Fibroblast of the aortic adventitia (primary cell): ENCODE data around the gene HSD11B2. TPM values are rescaled to one million over a fixed set of nuclear protein-coding genes. Genes with fewer than 3 reads are reported as not detected.

Experiments
- DNase-seq: peaks from one replicate; pipeline ENCODE4 v3.0.0-alpha.2; 2010; ENCODE audit warnings: low read depth
- H3K4me3 ChIP-seq: 2 replicates; pipeline ENCODE4 v1.5.1; 2011; ENCODE audit warnings: low read depth, mild to moderate bottlenecking, control low read depth, low read length, moderate library complexity
- CTCF ChIP-seq: IDR thresholded peaks from 2 replicates; pipeline ENCODE4 v1.5.1; 2011; ENCODE audit warnings: mild to moderate bottlenecking, low read length, control low read depth, inconsistent platforms; ENCODE audit not compliant: insufficient read depth
- total RNA-seq: library from RNA; depleted of rRNA; stranded (reverse); fragments of >200 nt; gene quantifications from 2 replicates; pipeline ENCODE4 v1.2.3, GENCODE V29; 2012; ENCODE audit warnings: low replicate concordance

The HSD11B2 gene
- total RNA-seq, 1 donor: not detected

GRCh38 chr16:67436640-67437193 is 5.8 kb downstream of the HSD11B2 start:
- DNase-seq: no peak
- TF ChIP-seq CTCF: no peak
- H3K4me3 ChIP-seq: no peak overlapping the region

DNA sequence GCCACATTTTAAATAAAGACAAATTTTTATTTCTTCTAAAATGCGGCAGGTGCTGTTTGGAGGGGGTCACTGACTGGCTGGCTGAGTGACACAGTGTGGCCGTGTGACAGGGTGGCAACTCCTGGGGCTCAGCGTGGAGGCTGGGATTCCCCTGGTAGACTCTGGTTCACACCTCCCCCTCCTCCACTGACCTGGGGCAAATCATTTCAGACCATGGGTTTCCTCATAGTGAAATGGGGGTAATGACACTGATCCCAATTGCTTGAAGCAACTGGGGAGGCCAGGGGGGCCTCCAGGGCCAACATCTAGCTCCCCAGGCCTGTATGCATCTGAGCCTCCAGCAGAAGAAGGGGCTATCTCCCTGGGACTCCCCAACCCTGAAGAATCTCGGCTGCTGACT is 6.6 kb downstream of the HSD11B2 start:
- H3K4me3 ChIP-seq: no peak overlapping the region
- DNase-seq: no peak
- TF ChIP-seq CTCF: no peak

DNA sequence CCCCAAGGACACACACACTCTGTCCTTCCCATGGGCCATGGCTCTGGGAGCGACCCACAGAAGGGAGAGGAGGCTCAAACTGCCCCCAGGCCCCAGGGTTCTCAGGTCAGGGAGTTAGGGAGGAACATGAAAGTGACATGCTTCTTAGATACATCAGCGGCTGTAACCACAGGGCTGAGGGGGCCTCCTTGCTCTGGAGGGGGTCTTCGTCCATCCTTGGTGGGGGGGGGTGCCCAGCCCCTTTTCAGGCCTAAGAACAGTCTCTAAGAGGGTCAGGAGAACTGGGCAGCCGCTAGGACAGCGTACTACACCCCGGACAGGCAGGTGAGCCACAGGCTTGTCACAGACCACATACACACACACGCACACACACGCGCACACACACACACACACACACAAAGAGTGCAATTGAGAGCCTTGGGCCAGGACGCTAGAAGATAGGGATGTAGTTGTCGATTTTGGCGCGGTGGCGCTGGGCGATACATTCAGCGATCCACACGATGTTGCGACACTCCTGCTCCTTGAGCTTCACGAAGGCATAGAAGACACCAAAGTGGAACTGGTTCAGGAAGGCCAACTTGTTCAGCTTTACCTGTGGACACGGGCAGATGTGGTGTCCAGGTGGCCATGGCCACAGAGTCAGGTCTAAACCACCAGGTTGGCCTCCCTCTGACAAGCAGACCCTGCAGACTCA is 7.3 kb downstream of the HSD11B2 start:
- no peak for DNase-seq
- no peak for TF ChIP-seq CTCF

DNA sequence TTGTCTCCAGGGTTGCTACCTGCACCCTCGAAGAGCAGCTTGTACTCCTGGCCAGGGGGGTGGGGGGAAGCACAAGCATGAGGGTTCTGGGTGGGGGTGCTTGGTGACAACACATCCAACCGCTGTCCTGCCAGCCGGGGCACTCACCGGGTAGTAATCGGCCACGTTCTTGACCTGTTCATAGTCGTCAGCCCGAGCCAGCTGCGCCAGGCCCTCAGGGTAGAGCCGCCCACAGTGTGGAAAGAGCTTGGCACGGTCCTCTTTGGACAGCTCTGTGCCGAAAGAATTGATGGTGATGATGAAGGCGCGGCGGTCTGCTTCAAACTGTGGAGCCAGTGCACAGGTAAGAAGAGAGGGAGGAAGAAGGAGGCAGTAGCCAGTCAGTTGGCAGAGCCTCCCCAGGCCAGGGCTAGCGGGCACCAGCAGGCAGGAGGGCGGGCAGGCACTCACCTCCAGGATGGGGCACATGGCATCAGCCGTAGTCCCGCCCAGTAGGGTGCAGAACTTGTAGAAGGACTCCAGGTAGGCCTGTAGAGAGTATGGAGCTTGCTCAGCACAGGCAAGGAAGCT is 8.0 kb downstream of the HSD11B2 start:
- DNase-seq: no peak
- no peak overlapping the region for H3K4me3 ChIP-seq

More for the DNA sequence above, 7.3 kb downstream of the HSD11B2 start:
- H3K4me3 ChIP-seq: no peak overlapping the region

GRCh38 chr16:67441271-67441753 is 10.4 kb downstream of the HSD11B2 start:
- no peak for DNase-seq
- H3K4me3 ChIP-seq: no peak overlapping the region
- no peak for TF ChIP-seq CTCF

More for the DNA sequence above, 8.0 kb downstream of the HSD11B2 start:
- no peak for TF ChIP-seq CTCF

DNA sequence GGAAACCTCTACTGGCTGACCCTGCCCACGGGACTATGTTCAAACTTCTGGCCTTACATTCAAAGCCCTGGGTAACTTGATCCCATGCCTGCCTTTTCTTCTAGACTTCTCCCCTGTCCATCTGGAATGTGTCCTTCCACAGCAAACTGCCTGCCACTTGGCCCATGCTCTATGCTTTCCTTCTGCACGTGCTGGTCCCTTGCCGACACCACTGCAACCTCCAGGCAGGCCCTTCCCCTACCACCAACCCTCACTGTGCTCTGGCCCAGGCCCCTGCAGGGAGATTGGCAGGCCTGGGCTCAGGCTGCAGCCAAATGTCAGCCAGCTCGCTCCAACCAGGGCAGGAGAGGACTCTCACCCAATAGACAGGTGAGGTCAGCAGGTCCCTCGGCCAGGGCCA is 11.0 kb downstream of the HSD11B2 start:
- no peak for DNase-seq
- H3K4me3 ChIP-seq: no peak overlapping the region
- TF ChIP-seq CTCF: no peak
